ENCODE data around the gene TLE2.
A peak's percentile ranks its signal among the peaks of the same experiment; 100 is the strongest.
"Not testable (repeated sequence)": the region's sequence is repeated elsewhere in the genome, so short reads cannot be mapped to it uniquely, and the experiment has no call there.

Gene TLE2

DNA sequence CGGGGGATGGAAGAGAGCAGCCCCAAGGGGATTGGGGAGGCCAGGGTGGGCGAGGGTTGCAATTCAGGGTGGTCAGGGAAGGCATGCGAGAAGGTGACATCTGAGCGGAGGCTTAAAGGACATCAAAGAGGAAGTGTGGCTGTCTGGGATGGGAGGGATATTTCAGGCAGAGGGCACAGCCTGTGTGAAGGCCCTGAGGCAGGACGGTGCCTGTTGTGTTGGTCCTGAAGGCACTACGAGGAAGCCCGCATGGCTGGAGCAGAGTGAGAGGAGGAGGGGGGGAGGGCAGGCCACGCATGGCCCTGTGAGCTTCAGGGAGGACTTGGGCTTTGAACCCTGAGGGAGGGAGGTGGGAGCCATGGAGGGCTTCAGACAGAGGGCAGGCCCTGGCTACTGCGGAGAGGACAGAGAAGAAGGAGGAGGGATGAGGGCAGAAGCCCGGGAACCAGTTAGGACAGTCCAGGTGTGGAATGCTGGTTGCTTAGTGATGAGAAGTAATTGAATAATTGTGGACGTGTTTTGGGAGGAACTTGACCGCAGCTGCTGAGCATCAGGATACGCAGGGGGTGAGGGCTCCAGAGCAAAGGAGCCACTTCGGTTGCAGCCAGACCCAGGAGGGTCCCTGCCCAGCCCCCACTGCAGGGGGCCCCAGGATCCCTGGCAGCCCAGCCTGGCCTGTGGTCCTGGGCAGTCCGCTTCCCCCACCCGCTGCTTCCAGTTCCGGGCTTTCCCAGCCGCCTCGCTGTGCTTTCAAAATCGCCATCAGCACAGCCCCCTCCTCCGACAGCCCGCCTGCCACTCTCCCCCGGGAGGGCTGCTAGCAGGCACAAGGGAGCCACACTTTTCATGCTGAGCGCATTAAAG lies 45.5 kb downstream of the TLE2 start:
- DNase-seq (ENCODE audit: low read depth in 2 of 2), result peak; percentile 80 to 85

- peak; percentile 92 for DNase-seq (ENCODE audit: low read depth in 2 of 2)
Measured at GRCh38 chr19:2982983-2983350, 46.1 kb downstream of the TLE2 start.

- no peak for DNase-seq (ENCODE audit: low read depth in 2 of 2)
Measured at GRCh38 chr19:2982561-2982960, 46.5 kb downstream of the TLE2 start.

DNA sequence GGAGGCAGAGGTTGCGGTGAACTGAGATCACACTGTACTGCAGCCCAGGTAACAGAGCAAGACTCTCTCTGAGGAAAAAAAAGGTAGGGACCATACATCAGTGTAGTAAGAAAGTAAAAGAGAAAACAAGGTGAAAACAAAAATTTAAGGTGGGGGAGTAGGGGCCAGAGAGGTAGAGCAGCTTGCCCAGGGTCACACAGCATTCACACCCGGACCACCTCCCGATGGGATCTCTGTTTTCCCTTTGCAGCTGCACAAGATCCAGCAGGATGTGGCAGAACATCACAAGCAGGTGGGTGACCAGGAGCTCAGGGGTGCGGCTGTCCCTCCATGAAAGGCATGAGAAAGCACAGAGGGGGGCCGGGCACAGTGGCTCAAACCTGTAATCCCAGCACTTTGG lies 47.2 kb downstream of the TLE2 start:
- no peak for DNase-seq (ENCODE audit: low read depth in 2 of 2)

DNA sequence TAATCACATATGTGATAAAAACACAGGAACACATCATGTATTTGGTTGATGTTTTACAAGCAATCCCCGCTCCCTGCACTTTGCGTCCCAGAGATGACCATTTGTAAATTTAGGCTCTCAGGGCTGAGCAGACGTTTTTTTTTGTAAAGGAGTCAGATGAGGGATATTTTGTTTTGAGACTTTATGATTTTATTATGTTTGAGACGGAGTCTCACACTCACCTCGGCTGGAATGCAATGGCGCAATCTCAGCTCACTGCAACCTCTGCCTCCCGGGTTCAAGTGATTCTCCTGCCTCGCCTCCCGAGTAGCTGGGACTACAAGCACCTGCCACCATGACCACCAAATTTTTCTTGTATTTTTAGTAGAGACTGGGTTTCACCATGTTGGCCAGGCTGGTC lies 50.3 kb downstream of the TLE2 start:
- no peak for DNase-seq (ENCODE audit: low read depth in 2 of 2)

DNA sequence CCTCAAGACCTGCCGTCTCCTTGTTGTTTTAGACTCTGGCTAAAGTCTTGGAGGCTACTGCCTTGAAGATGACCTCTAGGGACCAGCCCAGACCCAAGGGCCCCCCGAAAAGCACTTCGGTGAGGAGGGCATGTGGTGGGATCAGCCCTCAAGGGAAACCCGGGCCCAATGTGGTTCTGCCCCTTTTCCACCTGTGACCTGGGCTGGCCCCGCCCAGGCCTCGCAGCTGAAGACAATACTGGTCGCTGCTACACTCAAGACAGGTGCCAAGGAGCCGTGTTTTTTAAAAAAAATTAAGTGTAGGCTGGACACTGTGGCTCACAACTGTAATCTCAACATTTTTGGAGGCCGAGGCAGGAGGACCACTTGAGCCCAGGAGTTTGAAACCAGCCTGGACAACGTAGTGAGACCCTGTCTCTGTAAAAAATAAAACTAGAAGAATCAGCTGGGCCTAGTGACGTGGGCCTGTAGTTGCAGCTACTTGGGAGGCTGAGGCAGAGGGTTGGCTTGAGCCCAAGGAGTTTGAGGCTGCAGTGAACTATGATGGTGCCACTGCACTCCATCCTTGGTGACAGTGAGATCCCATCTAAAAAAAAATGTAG lies 50.8 kb downstream of the TLE2 start:
- no peak for DNase-seq (ENCODE audit: low read depth in 2 of 2)

- DNase-seq (ENCODE audit: low read depth in 2 of 2), result no peak
Measured at GRCh38 chr19:2977746-2978138, 51.3 kb downstream of the TLE2 start.

GRCh38 chr19:2977001-2977745 lies 51.9 kb downstream of the TLE2 start, which contains the start of gene TLE6:
TSS of gene TLE6 (plus strand) at chr19:2977564. CDS start at chr19:2978234, 670 bp downstream.
- peak; percentile 79 for DNase-seq (ENCODE audit: low read depth in 2 of 2)

GRCh38 chr19:2976609-2977000 lies 52.5 kb downstream of the TLE2 start:
- DNase-seq (ENCODE audit: low read depth in 2 of 2), result no peak

- DNase-seq (ENCODE audit: low read depth in 2 of 2), result no peak
Measured at GRCh38 chr19:2974342-2975041, 54.6 kb downstream of the TLE2 start.

DNA sequence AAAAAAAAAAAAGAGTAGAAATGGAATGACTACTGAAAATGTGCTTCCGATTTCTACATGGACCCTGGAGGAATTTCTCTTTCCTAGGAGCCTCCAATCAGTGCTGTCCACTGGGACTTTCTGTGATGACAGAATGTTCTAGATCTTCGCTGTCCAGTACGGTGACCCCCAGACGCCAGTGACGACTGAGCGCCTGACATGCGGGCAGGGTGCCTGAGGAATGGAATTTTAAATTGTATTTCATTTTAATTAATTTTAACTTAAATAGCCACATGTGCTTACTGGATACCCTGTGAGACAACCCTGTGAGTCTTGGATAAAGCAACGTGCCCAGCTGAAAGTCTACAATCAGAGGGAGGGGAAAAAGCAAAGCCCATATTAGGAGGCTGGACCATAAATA lies 55.9 kb downstream of the TLE2 start:
- no peak for DNase-seq (ENCODE audit: low read depth in 2 of 2)

DNA sequence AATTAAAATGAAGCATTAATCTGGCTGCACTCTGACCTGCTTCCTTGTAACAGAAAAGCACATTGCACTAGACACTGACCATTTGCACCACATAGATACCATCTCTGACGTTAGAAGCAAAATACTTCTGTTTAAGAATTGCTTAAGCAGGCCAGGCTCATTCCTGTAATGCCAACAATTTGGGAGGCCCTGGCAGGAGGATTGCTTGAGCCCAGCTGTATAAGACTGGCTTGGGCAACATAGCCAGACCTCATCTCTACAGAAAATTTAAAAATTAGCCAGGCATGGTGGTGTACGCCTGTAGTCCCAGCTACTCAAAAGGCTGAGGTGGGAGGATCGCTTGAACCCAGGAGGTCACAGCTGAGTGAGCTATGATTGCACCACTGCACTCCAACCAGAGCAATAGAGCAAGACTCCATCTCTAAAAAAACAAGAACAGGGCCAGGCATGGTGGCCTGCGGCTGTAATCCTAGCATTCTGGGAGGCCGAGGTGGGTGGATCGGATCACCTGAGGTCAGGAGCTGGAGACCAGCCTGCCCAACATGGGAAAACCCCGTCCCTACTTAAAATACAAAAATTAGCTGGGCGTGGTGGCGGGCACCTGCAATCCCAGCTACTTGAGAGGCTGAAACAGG lies 58.8 kb downstream of the TLE2 start:
- no peak for DNase-seq (ENCODE audit: low read depth in 2 of 2)

- no peak for DNase-seq (ENCODE audit: low read depth in 2 of 2)
Measured at GRCh38 chr19:2969104-2969504, 60.0 kb downstream of the TLE2 start.

DNA sequence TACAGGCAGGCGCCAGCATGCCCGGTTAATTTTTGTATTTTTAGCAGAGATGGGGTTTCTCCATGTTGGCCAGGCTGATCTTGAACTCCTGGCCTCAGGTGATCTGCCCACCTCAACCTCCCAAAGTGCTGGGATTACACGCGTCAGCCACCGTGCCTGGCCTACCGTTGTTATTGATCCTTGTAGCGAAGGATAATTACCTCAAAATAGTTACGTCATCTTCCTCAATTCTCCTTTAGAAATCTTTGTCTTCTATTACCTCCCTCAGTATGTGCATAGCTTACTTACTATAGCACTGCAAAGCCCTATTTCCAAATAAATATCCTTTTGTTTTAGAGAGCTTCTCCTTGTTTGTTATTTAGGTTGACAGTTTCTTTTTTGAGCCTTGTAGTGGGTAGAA lies 61.1 kb downstream of the TLE2 start:
- DNase-seq (ENCODE audit: low read depth in 2 of 2), result no peak

DNA sequence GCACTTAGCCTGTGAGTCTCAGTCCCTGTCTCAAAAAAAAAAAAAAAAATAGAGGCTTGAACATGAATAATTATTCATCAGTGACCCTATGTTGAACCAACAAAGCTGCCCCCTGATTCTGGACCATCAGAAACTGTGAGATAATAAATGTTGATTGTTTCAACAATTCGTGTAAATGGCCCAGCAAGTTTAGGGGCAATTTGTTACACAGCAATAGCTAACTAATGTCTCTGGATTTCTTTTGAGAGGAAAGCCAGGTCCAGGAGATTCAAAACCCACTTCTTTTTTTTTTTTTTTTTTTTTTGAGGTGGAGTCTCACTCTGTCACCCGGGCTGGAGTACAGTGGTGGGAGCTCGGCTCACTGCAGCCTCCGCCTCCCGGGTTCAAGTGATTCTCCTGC lies 64.2 kb downstream of the TLE2 start:
- DNase-seq (ENCODE audit: low read depth in 2 of 2), result no peak

- DNase-seq (ENCODE audit: low read depth in 2 of 2), result not testable (repeated sequence)
Measured at GRCh38 chr19:2963631-2964030, 65.4 kb downstream of the TLE2 start.

DNA sequence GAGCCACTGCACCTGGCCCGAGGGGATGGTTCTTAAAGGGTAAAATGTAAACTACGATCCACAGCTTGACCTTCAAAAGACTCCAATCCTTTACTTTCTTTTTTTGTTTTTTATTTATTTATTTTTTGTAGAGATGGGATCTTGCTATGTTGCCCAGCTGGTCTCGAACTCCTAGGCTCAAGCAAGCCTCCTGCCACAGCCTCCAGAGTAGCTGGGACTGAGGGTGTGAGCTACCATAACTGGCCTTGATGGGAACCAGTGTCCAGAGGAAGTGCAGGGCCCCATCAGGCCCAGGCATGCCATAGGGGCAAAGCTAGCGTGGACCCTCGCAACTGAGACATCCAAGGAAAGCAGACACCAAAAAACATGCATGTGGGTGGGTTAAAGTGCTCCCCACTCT lies 66.0 kb downstream of the TLE2 start:
- no peak for DNase-seq (ENCODE audit: low read depth in 2 of 2)

DNA sequence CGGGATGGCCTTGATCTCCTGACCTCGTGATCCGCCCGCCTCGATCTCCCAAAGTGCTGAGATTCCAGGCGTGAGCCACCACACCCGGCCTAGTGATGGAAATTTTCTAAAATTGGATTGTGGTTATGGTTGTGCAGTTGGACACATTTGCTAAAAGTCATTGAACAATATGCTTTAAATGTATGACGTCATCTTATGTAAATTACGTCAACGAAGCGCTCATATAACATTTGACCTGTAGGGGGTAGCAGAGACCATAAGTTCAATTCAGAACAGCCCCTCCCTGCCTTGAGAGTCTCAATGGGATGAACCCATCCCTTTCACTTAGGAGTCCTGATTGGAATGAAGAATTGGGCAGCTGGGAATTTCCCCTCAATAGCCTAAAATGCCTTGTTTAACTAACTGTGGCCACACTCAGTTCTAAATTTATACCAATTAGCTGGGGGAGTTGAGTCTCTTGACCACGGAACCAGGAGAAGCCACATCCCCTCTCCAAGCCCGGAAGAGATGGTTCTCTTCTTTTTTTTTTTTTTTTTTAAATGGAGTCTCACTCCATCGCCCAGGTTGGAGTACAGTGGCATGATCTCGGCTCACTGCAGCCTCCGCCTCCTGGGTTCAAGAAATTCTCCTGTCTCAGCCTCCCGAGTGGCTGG lies 66.9 kb downstream of the TLE2 start:
- peak; percentile 67 to 77 for DNase-seq (ENCODE audit: low read depth in 2 of 2)

DNA sequence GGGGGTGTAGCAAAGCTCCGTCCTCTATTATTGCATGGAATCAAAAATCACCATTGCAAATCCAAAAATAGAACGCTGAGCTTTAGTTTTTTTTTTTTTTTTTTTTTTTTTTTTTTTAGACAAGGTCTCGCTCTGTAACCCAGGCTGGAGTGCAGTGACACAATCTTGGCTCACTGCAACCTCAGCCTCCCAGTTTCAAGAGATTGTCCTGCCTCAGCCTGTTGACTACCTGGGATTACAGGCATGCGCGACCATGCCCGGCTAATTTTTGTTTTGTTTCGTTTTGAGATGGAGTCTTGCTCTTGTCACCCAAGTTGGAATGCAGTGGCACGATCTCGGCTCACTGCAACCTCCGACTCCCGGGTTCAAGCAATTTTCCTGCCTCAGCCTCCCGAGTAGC lies 69.0 kb downstream of the TLE2 start:
- DNase-seq (ENCODE audit: low read depth in 2 of 2), result no peak

DNA sequence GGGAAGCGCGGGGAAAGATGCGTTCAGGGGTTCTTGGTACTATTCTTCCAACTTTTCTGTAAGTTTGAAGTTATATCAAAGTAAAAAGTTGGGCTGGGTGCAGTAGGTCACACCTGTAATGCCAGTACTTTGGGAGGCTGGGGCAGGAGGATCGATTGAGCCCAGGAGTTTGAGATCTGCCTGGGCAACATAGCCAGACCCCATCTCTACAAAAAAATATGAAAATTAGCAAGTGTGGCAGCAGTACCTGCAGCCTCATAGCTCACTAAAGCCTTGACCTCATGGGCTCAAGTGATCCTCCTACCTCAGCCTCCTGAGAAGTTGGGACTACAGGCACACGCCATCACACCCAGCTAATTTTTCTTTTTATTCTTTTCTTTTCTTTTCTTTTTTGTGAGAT lies 71.9 kb downstream of the TLE2 start:
- no peak for DNase-seq (ENCODE audit: low read depth in 2 of 2)

- no peak for DNase-seq (ENCODE audit: low read depth in 2 of 2)
Measured at GRCh38 chr19:2952953-2953481, 76.1 kb downstream of the TLE2 start.

Data from fibroblast of skin of left biceps (primary cell).